ENCODE measurements around the gene MIPOL1.
"Not testable (repeated sequence)": the region's sequence is repeated elsewhere in the genome, so short reads cannot be mapped to it uniquely, and the experiment has no call there.

MIPOL1 gene

GRCh38 chr14:37157987-37158386, 39.8 kb upstream of the MIPOL1 start:
- Histone ChIP-seq H2AK5ac (ENCODE audit: low read depth, low read length) (no peak overlapping the region), H3K4ac (ENCODE audit: low read length) (no peak overlapping the region), H3K79me1 (ENCODE audit: low read depth, low read length) (peaks cover 3% of the 10 kb centered on the region), H2BK5ac (ENCODE audit: low read length) (no peak overlapping the region), H3K23ac (ENCODE audit: low read depth, low read length, poor library complexity) (no peak overlapping the region), H2BK120ac (ENCODE audit: low read depth, low read length) (no peak overlapping the region), H3K9ac (ENCODE audit: low read depth, low read length, poor library complexity) (no peak overlapping the region), H4K91ac (ENCODE audit: low read depth, low read length, poor library complexity) (no peak overlapping the region), H3K27me3 (ENCODE audit: control insufficient read depth in 3 of 3, insufficient read depth in 3 of 3, low read depth in 1 of 3, low read length in 3 of 3) (no peaks in the 10 kb centered on the region), H3K4me2 (ENCODE audit: insufficient read depth, low read length, poor library complexity, severe bottlenecking) (no peak overlapping the region), H4K8ac (ENCODE audit: low read depth, low read length) (no peak overlapping the region), H2BK12ac (ENCODE audit: low read length) (no peak overlapping the region), H3K4me1 (ENCODE audit: control insufficient read depth in 2 of 2, insufficient read depth in 1 of 2, low read depth in 1 of 2, low read length in 2 of 2) (no peaks in the 10 kb centered on the region), H3K4me3 (ENCODE audit: low read length in 2 of 2) (no peak overlapping the region), H3K9me3 (replicated peaks in 1 of 2; ENCODE audit: control insufficient read depth in 2 of 2, insufficient read depth in 1 of 2, low read depth in 1 of 2, low read length in 2 of 2) (peaks cover 0 to 5% of the 10 kb centered on the region in 2 donors), H3K14ac (ENCODE audit: low read length) (no peak overlapping the region), H2AFZ (ENCODE audit: low read length) (no peak overlapping the region), H3K36me3 (replicated peaks in 1 of 2; ENCODE audit: control insufficient read depth in 2 of 2, insufficient read depth in 2 of 2, low read length in 2 of 2) (no peaks in the 10 kb centered on the region), H3K18ac (ENCODE audit: low read length) (no peak overlapping the region), H2BK15ac (ENCODE audit: low read length) (no peak overlapping the region), H3K27ac (replicated peaks; ENCODE audit: low read length) (no peak overlapping the region)
- WGBS, 2 donors (ENCODE audit: extremely low coverage in 2 of 2, insufficient read length in 2 of 2, insufficient replicate concordance in 1 of 2): no CpG with 5 or more reads among the region's 2 CpGs
- no peak for DNase-seq (ENCODE audit: low spot score)

DNA sequence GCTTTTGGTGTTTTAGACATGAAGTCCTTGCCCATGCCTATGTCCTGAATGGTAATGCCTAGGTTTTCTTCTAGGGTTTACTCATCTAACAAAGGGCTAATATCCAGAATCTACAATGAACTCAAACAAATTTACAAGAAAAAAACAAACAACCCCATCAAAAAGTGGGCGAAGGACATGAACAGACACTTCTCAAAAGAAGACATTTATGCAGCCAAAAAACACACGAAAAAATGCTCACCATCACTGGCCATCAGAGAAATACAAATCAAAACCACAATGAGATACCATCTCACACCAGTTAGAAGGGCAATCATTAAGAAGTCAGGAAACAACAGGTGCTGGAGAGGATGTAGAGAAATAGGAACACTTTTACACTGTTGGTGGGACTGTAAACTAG, 35.4 kb upstream of the MIPOL1 start:
- H3K4me3 ChIP-seq (ENCODE audit: low read length in 2 of 2); H2BK15ac ChIP-seq (ENCODE audit: low read length); H2AFZ ChIP-seq (ENCODE audit: low read length); H3K27me3 ChIP-seq (ENCODE audit: control insufficient read depth in 3 of 3, insufficient read depth in 3 of 3, low read depth in 1 of 3, low read length in 3 of 3); H3K9me3 ChIP-seq (replicated peaks in 1 of 2; ENCODE audit: control insufficient read depth in 2 of 2, insufficient read depth in 1 of 2, low read depth in 1 of 2, low read length in 2 of 2); H2BK120ac ChIP-seq (ENCODE audit: low read depth, low read length); H3K79me1 ChIP-seq (ENCODE audit: low read depth, low read length); H3K14ac ChIP-seq (ENCODE audit: low read length); H3K4me2 ChIP-seq (ENCODE audit: insufficient read depth, low read length, poor library complexity, severe bottlenecking); H2BK5ac ChIP-seq (ENCODE audit: low read length); H2AK5ac ChIP-seq (ENCODE audit: low read depth, low read length); H2BK12ac ChIP-seq (ENCODE audit: low read length); H3K9ac ChIP-seq (ENCODE audit: low read depth, low read length, poor library complexity); H4K91ac ChIP-seq (ENCODE audit: low read depth, low read length, poor library complexity); H4K8ac ChIP-seq (ENCODE audit: low read depth, low read length); H3K18ac ChIP-seq (ENCODE audit: low read length); H3K27ac ChIP-seq (replicated peaks; ENCODE audit: low read length); DNase-seq (ENCODE audit: low spot score); H3K23ac ChIP-seq (ENCODE audit: low read depth, low read length, poor library complexity); H3K36me3 ChIP-seq (replicated peaks in 1 of 2; ENCODE audit: control insufficient read depth in 2 of 2, insufficient read depth in 2 of 2, low read length in 2 of 2); H3K4ac ChIP-seq (ENCODE audit: low read length); H3K4me1 ChIP-seq (ENCODE audit: control insufficient read depth in 2 of 2, insufficient read depth in 1 of 2, low read depth in 1 of 2, low read length in 2 of 2): not testable (repeated sequence)
- WGBS, 2 donors (ENCODE audit: extremely low coverage in 2 of 2, insufficient read length in 2 of 2, insufficient replicate concordance in 1 of 2): no CpG with 5 or more reads among the region's 2 CpGs

- Histone ChIP-seq H3K79me1 (ENCODE audit: low read depth, low read length) (no peaks in the 10 kb centered on the region), H3K4me3 (ENCODE audit: low read length in 2 of 2) (no peak overlapping the region), H3K18ac (ENCODE audit: low read length) (no peak overlapping the region), H3K36me3 (replicated peaks in 1 of 2; ENCODE audit: control insufficient read depth in 2 of 2, insufficient read depth in 2 of 2, low read length in 2 of 2) (no peaks in the 10 kb centered on the region), H3K14ac (ENCODE audit: low read length) (no peak overlapping the region), H2BK15ac (ENCODE audit: low read length) (no peak overlapping the region), H4K91ac (ENCODE audit: low read depth, low read length, poor library complexity) (no peak overlapping the region), H2BK5ac (ENCODE audit: low read length) (no peak overlapping the region), H3K9me3 (replicated peaks in 1 of 2; ENCODE audit: control insufficient read depth in 2 of 2, insufficient read depth in 1 of 2, low read depth in 1 of 2, low read length in 2 of 2) (no peaks in the 10 kb centered on the region), H2AK5ac (ENCODE audit: low read depth, low read length) (no peak overlapping the region), H3K23ac (ENCODE audit: low read depth, low read length, poor library complexity) (no peak overlapping the region), H2BK12ac (ENCODE audit: low read length) (no peak overlapping the region), H2AFZ (ENCODE audit: low read length) (no peak overlapping the region), H3K4me1 (ENCODE audit: control insufficient read depth in 2 of 2, insufficient read depth in 1 of 2, low read depth in 1 of 2, low read length in 2 of 2) (no peaks in the 10 kb centered on the region), H3K9ac (ENCODE audit: low read depth, low read length, poor library complexity) (no peak overlapping the region), H2BK120ac (ENCODE audit: low read depth, low read length) (no peak overlapping the region), H3K4ac (ENCODE audit: low read length) (no peak overlapping the region), H3K27me3 (ENCODE audit: control insufficient read depth in 3 of 3, insufficient read depth in 3 of 3, low read depth in 1 of 3, low read length in 3 of 3) (no peaks in the 10 kb centered on the region), H3K27ac (replicated peaks; ENCODE audit: low read length) (no peak overlapping the region), H3K4me2 (ENCODE audit: insufficient read depth, low read length, poor library complexity, severe bottlenecking) (no peak overlapping the region), H4K8ac (ENCODE audit: low read depth, low read length) (no peak overlapping the region)
- no CpG with 5 or more reads among the region's 3 CpGs for WGBS, 2 donors (ENCODE audit: extremely low coverage in 2 of 2, insufficient read length in 2 of 2, insufficient replicate concordance in 1 of 2)
- no peak for DNase-seq (ENCODE audit: low spot score)
Measured at GRCh38 chr14:37165794-37166193, 31.9 kb upstream of the MIPOL1 start.

GRCh38 chr14:37167151-37168047, 30.3 kb upstream of the MIPOL1 start:
- no CpG with 5 or more reads among the region's 10 CpGs for WGBS, 2 donors (ENCODE audit: extremely low coverage in 2 of 2, insufficient read length in 2 of 2, insufficient replicate concordance in 1 of 2)
- Histone ChIP-seq H3K9me3 (replicated peaks in 1 of 2; ENCODE audit: control insufficient read depth in 2 of 2, insufficient read depth in 1 of 2, low read depth in 1 of 2, low read length in 2 of 2) (no peaks in the 10 kb centered on the region), H3K27ac (replicated peaks; ENCODE audit: low read length) (no peak overlapping the region), H2BK5ac (ENCODE audit: low read length) (no peak overlapping the region), H3K4ac (ENCODE audit: low read length) (no peak overlapping the region), H2BK120ac (ENCODE audit: low read depth, low read length) (no peak overlapping the region), H4K91ac (ENCODE audit: low read depth, low read length, poor library complexity) (no peak overlapping the region), H3K4me3 (ENCODE audit: low read length in 2 of 2) (no peak overlapping the region), H2AK5ac (ENCODE audit: low read depth, low read length) (no peak overlapping the region), H3K4me2 (ENCODE audit: insufficient read depth, low read length, poor library complexity, severe bottlenecking) (no peak overlapping the region), H2BK12ac (ENCODE audit: low read length) (no peak overlapping the region), H3K79me1 (ENCODE audit: low read depth, low read length) (no peaks in the 10 kb centered on the region), H3K23ac (ENCODE audit: low read depth, low read length, poor library complexity) (no peak overlapping the region), H3K4me1 (ENCODE audit: control insufficient read depth in 2 of 2, insufficient read depth in 1 of 2, low read depth in 1 of 2, low read length in 2 of 2) (no peaks in the 10 kb centered on the region), H2BK15ac (ENCODE audit: low read length) (no peak overlapping the region), H3K9ac (ENCODE audit: low read depth, low read length, poor library complexity) (no peak overlapping the region), H4K8ac (ENCODE audit: low read depth, low read length) (no peak overlapping the region), H3K27me3 (ENCODE audit: control insufficient read depth in 3 of 3, insufficient read depth in 3 of 3, low read depth in 1 of 3, low read length in 3 of 3) (no peaks in the 10 kb centered on the region), H3K18ac (ENCODE audit: low read length) (no peak overlapping the region), H2AFZ (ENCODE audit: low read length) (no peak overlapping the region), H3K14ac (ENCODE audit: low read length) (no peak overlapping the region), H3K36me3 (replicated peaks in 1 of 2; ENCODE audit: control insufficient read depth in 2 of 2, insufficient read depth in 2 of 2, low read length in 2 of 2) (no peaks in the 10 kb centered on the region)
- no peak for DNase-seq (ENCODE audit: low spot score)
